ENCODE measurements around the gene TIMM17B. TPM values are rescaled to one million over a fixed set of nuclear protein-coding genes. Genes with fewer than 3 reads are reported as not detected.
A peak's percentile ranks its signal among the peaks of the same experiment; 100 is the strongest.

The TIMM17B gene
- total and polyA plus RNA-seq, 2 of the 8 experiments (the other 6 are each of a cell fraction or from before 2014, with no cell fraction given): 77.8 to 246 TPM

GRCh38 chrX:48919360-48919841, 21.8 kb upstream of the TIMM17B start:
- Histone ChIP-seq H3K9me3 (ENCODE audit: insufficient read depth in 2 of 2, low read depth in 1 of 2, low read length in 1 of 2) (no peaks in the 10 kb centered on the region; a peak in 1 of 4 replicates), H3K56ac (replicated peaks; ENCODE audit: insufficient read length, low read depth, low read length) (peak overlapping the region; percentile 46), H2BK12ac (ENCODE audit: low read depth, low read length) (0 out of 2 replicates have a peak overlapping the region, but pooled peaks have one; percentile 84), H2BK120ac (replicated peaks; ENCODE audit: low read depth, low read length) (peak overlapping the region; percentile 33), H3K4me2 (ENCODE audit: insufficient read depth in 1 of 2, low read depth in 2 of 2, low read length in 2 of 2) (peak overlapping the region; percentile 79 to 94), H3K36me3 (ENCODE audit: control insufficient read depth in 2 of 4, insufficient read depth in 4 of 4, low read length in 3 of 4) (peaks cover 4 to 41% (median 21%) of the 10 kb centered on the region in 4 experiments; a peak in 7 of 8 replicates), H3K14ac (ENCODE audit: insufficient read length) (no peak overlapping the region), H3K23me2 (ENCODE audit: low read depth, low read length) (peaks cover 11% of the 10 kb centered on the region), H3K4me3 (ENCODE audit: extremely low read depth in 1 of 4, insufficient read depth in 2 of 4, low read depth in 3 of 4, low read length in 4 of 4) (peak overlapping the region; percentile 52 to 96 (median 75)), H4K5ac (ENCODE audit: insufficient read length, low read depth, low read length) (peak overlapping the region; percentile 68), H2BK15ac (ENCODE audit: low read length) (no peak overlapping the region), H2BK20ac (ENCODE audit: low read length) (no peak overlapping the region), H3K4me1 (replicated peaks in 1 of 4; ENCODE audit: control insufficient read depth in 3 of 4, insufficient read depth in 4 of 4, low read length in 3 of 4) (peaks cover 8 to 15% (median 13%) of the 10 kb centered on the region in 4 experiments; a peak in 6 of 7 replicates), H3K9ac (replicated peaks in 1 of 4; ENCODE audit: extremely low read depth in 1 of 4, low read depth in 3 of 4, low read length in 3 of 4) (peak overlapping the region in 3 of 4 experiments; percentile 60 to 83 (median 74); a peak in 6 of 7 replicates), H3K79me1 (ENCODE audit: low read depth, low read length) (no peaks in the 10 kb centered on the region), H3K18ac (ENCODE audit: extremely low read depth, low read length) (no peak overlapping the region; the same call in 1 of the 2 replicates), H2AK5ac (ENCODE audit: low read depth, low read length) (peak overlapping the region; percentile 93; the same call in 1 of the 2 replicates), H3K23ac (ENCODE audit: insufficient read length) (no peak overlapping the region), H3K4ac (replicated peaks; ENCODE audit: insufficient read length, low read depth, low read length) (no peak overlapping the region), H2BK5ac (ENCODE audit: low read depth, low read length) (peak overlapping the region; percentile 96), H4K8ac (ENCODE audit: extremely low read depth, insufficient read depth, low read length) (peak overlapping the region; percentile 95; the same call in 1 of the 2 replicates), H3K79me2 (ENCODE audit: control insufficient read depth in 1 of 2, insufficient read depth in 2 of 2, low read length in 2 of 2) (peaks cover 16 to 61% of the 10 kb centered on the region in 2 experiments), H4K91ac (replicated peaks; ENCODE audit: insufficient read length, low read length) (peak overlapping the region; percentile 81), H3K27ac (ENCODE audit: low read depth, low read length) (peak overlapping the region; percentile 83), H2AFZ (ENCODE audit: low read length) (no peak overlapping the region), H4K20me1 (replicated peaks in 1 of 2; ENCODE audit: control insufficient read depth in 1 of 2, insufficient read depth in 2 of 2, low read length in 2 of 2) (peaks cover 10 to 20% of the 10 kb centered on the region in 2 experiments), H3K27me3 (replicated peaks in 1 of 4; ENCODE audit: control insufficient read depth in 3 of 4, extremely low read depth in 1 of 4, insufficient read depth in 3 of 4, low read length in 3 of 4) (no peaks in the 10 kb centered on the region)
- ChIA-PET CTCF (ENCODE audit: partially characterized antibody) (interaction anchor here (2.2 kb wide), 1 partner anchor 27 kb away, joined by 6 read pairs; no protein-coding TSS in a partner anchor), POLR2A (ENCODE audit: partially characterized antibody) (interaction anchor here (0.6 to 30.9 kb wide), 8 partner anchors 9 to 1000 kb away, joined by 3 to 572 read pairs (median 4); partner anchors contain the start of genes PQBP1 and TIMM17B)
- 4% methylated on average over 13 of the region's 15 CpGs; no CpG with 5 or more reads in 1 of the 2 experiments for WGBS, 2 experiments (ENCODE audit: extremely low coverage in 1 of 2, insufficient coverage in 1 of 2, insufficient read length in 1 of 2, insufficient replicate concordance in 2 of 2, low coverage in 1 of 2, low lambda C conversion rate in 2 of 2, missing lambda C conversion rate in 1 of 2)
- FAIRE-seq (peak; percentile 7), DNase-seq (ENCODE audit: low read depth in 1 of 2, low spot score in 2 of 2) (peak in 1 of 2 experiments; percentile 56)
- TF ChIP-seq PHF8 (conservative IDR thresholded peaks at IDR 0.05; ENCODE audit: low read depth, low read length): peak; percentile 18; the same call in 1 of the 2 replicates
- TF ChIP-seq ATF2 (IDR thresholded peaks at IDR 0.05; ENCODE audit: low read length): no peak
- TF ChIP-seq GABPA (IDR thresholded peaks at IDR 0.05; ENCODE audit: borderline replicate concordance, insufficient read depth, low read length): no peak
